ENCODE measurements around the gene ITGAE.

- TF ChIP-seq, protein P1, sequence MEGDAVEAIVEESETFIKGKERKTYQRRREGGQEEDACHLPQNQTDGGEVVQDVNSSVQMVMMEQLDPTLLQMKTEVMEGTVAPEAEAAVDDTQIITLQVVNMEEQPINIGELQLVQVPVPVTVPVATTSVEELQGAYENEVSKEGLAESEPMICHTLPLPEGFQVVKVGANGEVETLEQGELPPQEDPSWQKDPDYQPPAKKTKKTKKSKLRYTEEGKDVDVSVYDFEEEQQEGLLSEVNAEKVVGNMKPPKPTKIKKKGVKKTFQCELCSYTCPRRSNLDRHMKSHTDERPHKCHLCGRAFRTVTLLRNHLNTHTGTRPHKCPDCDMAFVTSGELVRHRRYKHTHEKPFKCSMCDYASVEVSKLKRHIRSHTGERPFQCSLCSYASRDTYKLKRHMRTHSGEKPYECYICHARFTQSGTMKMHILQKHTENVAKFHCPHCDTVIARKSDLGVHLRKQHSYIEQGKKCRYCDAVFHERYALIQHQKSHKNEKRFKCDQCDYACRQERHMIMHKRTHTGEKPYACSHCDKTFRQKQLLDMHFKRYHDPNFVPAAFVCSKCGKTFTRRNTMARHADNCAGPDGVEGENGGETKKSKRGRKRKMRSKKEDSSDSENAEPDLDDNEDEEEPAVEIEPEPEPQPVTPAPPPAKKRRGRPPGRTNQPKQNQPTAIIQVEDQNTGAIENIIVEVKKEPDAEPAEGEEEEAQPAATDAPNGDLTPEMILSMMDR (IDR thresholded peaks at IDR 0.05): no peak
- no peak for TF ChIP-seq EP300 (IDR thresholded peaks at IDR 0.05)
- TF ChIP-seq POLR2A (IDR thresholded peaks at IDR 0.05): no peak
- no peak for TF ChIP-seq POLR2AphosphoS5 (IDR thresholded peaks at IDR 0.05)
Observed at GRCh38 chr17:3761036-3761917, 39.7 kb downstream of the ITGAE start.

Data from sigmoid colon (tissue), 4 donors.